GM12864 (cell line): ENCODE results near the gene OSBPL9.

Experiments used
- DNase-seq: peaks from one replicate; pipeline ENCODE4 v3.0.0-alpha.2; 2011; ENCODE audit warnings: low read depth
- H3K4me3 ChIP-seq: 2 replicates; pipeline ENCODE4 v1.5.1; 2011; ENCODE audit warnings: mild to moderate bottlenecking, low read depth, low read length, control low read depth
- TF ChIP-seq, protein P1 (sequence below): IDR thresholded peaks from 2 replicates; pipeline ENCODE4 v1.5.1; 2011; ENCODE audit warnings: low read depth, mild to moderate bottlenecking, moderate library complexity, low read length, control low read depth, inconsistent platforms; ENCODE audit errors: missing control alignments

The OSBPL9 gene

DNA sequence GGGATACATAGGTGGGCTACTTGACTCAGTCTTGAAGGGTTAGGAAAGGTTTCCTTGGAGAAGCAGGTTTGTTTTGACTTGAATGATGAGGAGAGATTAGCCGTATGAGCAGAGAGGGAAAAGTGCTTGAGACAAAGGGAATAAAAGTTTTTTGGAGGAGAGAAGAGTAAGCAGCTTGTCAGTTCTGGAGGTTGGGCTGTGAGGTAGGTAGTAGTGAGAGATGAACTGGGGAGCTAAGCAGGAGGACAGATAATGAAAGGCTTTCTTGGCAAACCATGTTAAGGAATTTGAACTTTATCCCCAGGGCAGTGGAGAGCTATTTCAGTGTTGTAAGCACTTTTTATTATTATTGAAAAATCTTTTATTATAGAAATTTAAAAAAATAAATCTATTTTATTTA, 3.6 kb downstream of the OSBPL9 start:
- TF ChIP-seq, protein P1, sequence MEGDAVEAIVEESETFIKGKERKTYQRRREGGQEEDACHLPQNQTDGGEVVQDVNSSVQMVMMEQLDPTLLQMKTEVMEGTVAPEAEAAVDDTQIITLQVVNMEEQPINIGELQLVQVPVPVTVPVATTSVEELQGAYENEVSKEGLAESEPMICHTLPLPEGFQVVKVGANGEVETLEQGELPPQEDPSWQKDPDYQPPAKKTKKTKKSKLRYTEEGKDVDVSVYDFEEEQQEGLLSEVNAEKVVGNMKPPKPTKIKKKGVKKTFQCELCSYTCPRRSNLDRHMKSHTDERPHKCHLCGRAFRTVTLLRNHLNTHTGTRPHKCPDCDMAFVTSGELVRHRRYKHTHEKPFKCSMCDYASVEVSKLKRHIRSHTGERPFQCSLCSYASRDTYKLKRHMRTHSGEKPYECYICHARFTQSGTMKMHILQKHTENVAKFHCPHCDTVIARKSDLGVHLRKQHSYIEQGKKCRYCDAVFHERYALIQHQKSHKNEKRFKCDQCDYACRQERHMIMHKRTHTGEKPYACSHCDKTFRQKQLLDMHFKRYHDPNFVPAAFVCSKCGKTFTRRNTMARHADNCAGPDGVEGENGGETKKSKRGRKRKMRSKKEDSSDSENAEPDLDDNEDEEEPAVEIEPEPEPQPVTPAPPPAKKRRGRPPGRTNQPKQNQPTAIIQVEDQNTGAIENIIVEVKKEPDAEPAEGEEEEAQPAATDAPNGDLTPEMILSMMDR: no peak
- no peak for DNase-seq
- no peak overlapping the region for H3K4me3 ChIP-seq

- H3K4me3 ChIP-seq: no peak overlapping the region
- TF ChIP-seq, protein P1: no peak
- DNase-seq: no peak
Observed at GRCh38 chr1:51621161-51621560, 4.3 kb downstream of the OSBPL9 start.

DNA sequence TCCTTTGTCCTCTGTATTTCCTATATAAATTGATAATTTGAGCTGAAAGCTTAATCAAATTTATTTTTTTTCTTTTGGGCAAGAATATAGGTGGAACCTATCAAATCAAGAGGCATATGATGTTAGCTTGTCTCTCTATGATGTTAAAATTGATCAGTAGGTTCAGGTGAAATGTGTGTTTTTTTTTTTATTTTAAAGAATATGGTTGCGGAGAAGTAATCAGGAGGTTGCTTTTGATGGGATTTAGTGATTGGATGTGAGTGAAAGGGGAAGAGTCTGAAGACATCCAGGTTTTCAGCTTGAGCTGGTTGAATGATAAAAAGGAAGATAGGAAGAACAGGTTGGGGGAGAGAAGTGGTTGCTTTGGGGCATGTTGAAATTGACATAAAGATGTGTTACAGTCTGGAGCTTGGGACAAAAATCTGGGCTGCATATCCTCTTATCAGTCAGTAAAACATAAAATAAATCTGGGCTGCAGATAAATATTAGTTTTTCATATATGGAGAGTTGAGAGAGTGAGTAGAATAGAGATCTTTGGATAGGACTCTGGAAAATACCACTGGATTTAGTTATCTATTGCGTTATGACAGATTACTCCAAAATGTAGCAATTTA, 5.1 kb downstream of the OSBPL9 start:
- DNase-seq: no peak
- TF ChIP-seq, protein P1: no peak
- H3K4me3 ChIP-seq: no peak overlapping the region

- H3K4me3 ChIP-seq: no peak overlapping the region
Observed at GRCh38 chr1:51622455-51622913, 5.6 kb downstream of the OSBPL9 start.

GRCh38 chr1:51623025-51623424, 6.1 kb downstream of the OSBPL9 start:
- TF ChIP-seq, protein P1: no peak
- DNase-seq: no peak
- no peak overlapping the region for H3K4me3 ChIP-seq

More at GRCh38 chr1:51622455-51622913, 5.6 kb downstream of the OSBPL9 start:
- TF ChIP-seq, protein P1: no peak
- DNase-seq: no peak

DNA sequence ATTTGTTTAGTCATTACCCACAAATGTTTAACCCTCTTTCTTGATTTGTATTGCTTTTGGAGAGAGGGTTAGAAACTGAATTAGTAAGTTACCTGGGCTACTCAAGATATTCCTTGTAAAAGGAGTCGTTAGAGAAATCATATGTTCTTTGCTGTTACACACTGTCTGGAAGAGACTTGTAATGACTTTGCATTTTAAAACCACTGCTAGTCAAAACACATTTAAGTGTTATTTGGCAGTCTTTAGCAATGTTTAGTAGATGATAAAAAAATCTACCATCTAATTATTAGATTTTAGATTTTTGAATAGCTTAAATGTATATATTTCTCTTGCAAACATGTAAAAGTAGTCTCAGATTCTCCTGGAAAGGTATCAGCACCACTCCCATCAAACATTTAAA, 6.6 kb downstream of the OSBPL9 start:
- TF ChIP-seq, protein P1: no peak

DNA sequence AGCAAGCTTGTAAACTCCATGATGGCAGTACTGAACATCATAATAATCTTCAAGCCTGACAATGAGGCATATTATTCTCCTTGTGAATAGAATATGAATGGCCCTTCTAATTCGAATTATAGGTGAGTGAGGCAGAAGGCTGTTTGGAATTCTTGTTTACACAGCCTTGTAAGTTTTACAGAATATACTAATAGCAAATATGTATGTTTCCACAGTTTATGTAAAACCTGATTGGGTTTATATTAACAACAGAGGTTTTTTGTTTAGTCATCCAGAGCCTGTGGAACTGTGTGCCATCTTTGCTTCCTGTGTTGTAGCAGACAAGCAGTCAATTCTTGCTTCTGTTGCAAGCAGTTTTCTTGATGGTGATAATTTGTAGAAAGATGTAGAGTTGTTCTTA, 8.0 kb downstream of the OSBPL9 start:
- no peak overlapping the region for H3K4me3 ChIP-seq
- TF ChIP-seq, protein P1: no peak
- DNase-seq: no peak

More for the DNA sequence above, 6.6 kb downstream of the OSBPL9 start:
- no peak for DNase-seq
- H3K4me3 ChIP-seq: no peak overlapping the region
